Activated T-helper 1 cell treated with anti-CD3 and anti-CD28 coated beads, Interleukin-12 subunit alpha, Interleukin-12 subunit beta, Interleukin-2, Interleukin-4 antibody, amounts not matched to agents 30 ng/mL and 10 ng/mL and 1 ng/mL, durations not matched to agents 14 hours and 24 hours and 36 hours (primary cell): ENCODE results near the gene SAMD4A. TPM values are rescaled to one million over a fixed set of nuclear protein-coding genes. Genes with fewer than 3 reads are reported as not detected.

Experiments
- DNase-seq: peaks from one replicate; pipeline ENCODE4 v3.0.0; 2021; ENCODE audit warnings: low spot score
- H3K27ac Mint-ChIP-seq: one replicate; pipeline ENCODE4 v1.8.0; 2021; ENCODE audit warnings: mild to moderate bottlenecking, mixed read lengths
- H3K27me3 Mint-ChIP-seq: one replicate; pipeline ENCODE4 v1.8.0; 2022; ENCODE audit warnings: mild to moderate bottlenecking, moderate library complexity, mixed read lengths; ENCODE audit not compliant: insufficient read depth
- H3K36me3 Mint-ChIP-seq: one replicate; pipeline ENCODE4 v1.8.0; 2021; ENCODE audit warnings: low read depth, mixed read lengths
- H3K4me1 Mint-ChIP-seq: one replicate; pipeline ENCODE4 v1.8.0; 2021; ENCODE audit warnings: low read depth, mixed read lengths
- H3K4me3 Mint-ChIP-seq: one replicate; pipeline ENCODE4 v1.8.0; 2021; ENCODE audit warnings: mild to moderate bottlenecking, moderate library complexity, mixed read lengths
- H3K9me3 Mint-ChIP-seq: one replicate; pipeline ENCODE4 v1.8.0; 2021; ENCODE audit warnings: mixed read lengths
- intact Hi-C: fragments of 100-400 bp; cut with micrococcal nuclease; formaldehyde crosslinking; loops from one replicate; pipeline ENCODE4 v1.15.1; 2024
- total RNA-seq: library from RNA; stranded (reverse); gene quantifications from 2 replicates; pipeline ENCODE4 v1.2.3, GENCODE V29; 2022

SAMD4A gene
- total RNA-seq, 1 donor from 2014 or later: 1.8 TPM

DNA sequence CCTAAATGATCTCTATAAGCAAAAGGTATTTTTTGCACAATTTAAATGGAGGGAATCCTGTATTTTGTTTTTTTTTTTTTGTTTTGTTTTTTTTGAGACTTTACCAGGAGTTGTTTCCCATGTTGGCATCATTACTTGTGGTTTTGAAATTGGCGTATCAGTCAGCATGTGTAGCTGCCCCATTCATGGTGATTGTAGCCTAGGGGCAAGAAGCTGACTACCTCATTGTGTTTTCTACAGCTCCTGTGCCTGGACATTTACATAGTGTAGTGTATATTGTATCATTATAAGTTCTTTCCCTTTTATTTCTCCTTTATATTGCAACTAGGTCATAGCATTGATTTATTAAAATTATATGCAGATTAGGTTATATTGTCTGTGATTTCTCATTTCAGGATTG lies 24.5 kb downstream of the SAMD4A start:
- Mint-ChIP-seq H3K36me3 (no peaks in the 10 kb centered on the region), H3K9me3 (no peaks in the 10 kb centered on the region), H3K27me3 (peaks cover 29% of the 10 kb centered on the region), H3K27ac (no peak overlapping the region), H3K4me3 (no peak overlapping the region), H3K4me1 (peaks cover 10% of the 10 kb centered on the region)
- no peak for DNase-seq
- intact Hi-C loops: no loop called here

DNA sequence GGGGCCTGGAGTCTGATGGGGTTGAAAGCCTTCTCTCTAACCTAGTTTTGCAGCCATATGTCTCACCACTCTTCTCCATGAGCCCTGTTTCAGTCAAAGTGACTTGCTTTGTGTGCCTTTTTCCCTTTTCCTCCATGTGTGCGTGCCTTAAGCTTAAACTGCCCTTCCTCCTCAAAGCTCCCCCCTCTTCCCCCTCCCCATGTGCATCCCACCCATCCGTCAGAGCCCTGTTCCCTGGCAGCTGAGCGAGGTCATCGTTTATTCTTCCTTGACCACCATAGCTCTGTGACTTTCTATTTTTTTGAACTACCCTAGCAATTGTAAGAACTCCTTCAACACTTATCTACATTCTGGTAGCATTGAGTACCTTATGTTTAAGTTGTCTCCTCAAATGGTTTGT lies 24.9 kb downstream of the SAMD4A start:
- Mint-ChIP-seq H3K36me3 (no peaks in the 10 kb centered on the region), H3K9me3 (no peaks in the 10 kb centered on the region), H3K27me3 (peaks cover 26% of the 10 kb centered on the region), H3K27ac (no peak overlapping the region), H3K4me1 (peaks cover 10% of the 10 kb centered on the region), H3K4me3 (no peak overlapping the region)
- no peak for DNase-seq
- intact Hi-C loops: no loop called here

DNA sequence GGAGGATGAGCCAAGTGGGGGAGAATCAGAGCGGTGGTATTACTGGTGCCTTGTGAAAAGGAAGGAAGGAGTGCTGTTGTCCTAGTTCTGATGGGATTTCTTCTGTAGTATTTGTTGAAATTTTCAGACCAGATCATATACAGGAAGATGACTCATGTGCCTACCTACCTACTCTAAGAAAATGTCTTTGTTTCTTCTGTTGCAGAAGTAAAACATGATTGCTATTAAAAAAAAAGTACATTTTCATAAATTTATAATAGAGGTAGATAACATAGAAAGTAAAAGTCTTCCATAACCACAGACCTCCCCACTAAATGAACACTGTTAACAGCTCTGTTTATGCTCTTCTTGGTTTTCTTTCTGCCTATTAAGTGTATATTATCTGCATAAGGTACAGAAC lies 26.9 kb downstream of the SAMD4A start:
- DNase-seq: no peak
- peaks cover 19% of the 10 kb centered on the region for H3K27me3 Mint-ChIP-seq
- no peaks in the 10 kb centered on the region for H3K36me3 Mint-ChIP-seq
- H3K9me3 Mint-ChIP-seq: no peaks in the 10 kb centered on the region
- no peak overlapping the region for H3K4me3 Mint-ChIP-seq
- H3K4me1 Mint-ChIP-seq: peaks cover 10% of the 10 kb centered on the region
- H3K27ac Mint-ChIP-seq: no peak overlapping the region
- intact Hi-C loops: no loop called here

DNA sequence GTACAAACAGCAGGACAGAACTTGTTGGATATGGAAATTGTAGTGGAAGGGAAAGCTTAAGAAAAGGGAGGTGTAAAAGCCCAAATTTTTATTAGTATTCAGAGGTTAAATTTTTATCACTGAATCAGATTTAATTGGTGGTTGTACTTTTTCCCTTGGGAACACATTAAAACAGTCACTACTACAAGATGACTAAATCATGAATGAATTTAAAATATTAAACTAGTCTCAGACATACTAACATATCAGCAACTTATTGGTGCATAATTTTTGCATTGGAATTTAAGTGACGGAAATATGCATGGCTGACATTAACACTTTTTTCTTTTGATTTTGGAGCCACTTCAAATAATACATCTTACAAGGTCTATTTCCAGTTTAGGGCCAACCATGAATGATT lies 27.6 kb downstream of the SAMD4A start:
- H3K4me3 Mint-ChIP-seq: no peak overlapping the region
- H3K4me1 Mint-ChIP-seq: peaks cover 10% of the 10 kb centered on the region
- no peak for DNase-seq
- H3K36me3 Mint-ChIP-seq: no peaks in the 10 kb centered on the region
- H3K27me3 Mint-ChIP-seq: peaks cover 18% of the 10 kb centered on the region
- H3K9me3 Mint-ChIP-seq: no peaks in the 10 kb centered on the region
- no peak overlapping the region for H3K27ac Mint-ChIP-seq
- intact Hi-C loops: no loop called here

DNA sequence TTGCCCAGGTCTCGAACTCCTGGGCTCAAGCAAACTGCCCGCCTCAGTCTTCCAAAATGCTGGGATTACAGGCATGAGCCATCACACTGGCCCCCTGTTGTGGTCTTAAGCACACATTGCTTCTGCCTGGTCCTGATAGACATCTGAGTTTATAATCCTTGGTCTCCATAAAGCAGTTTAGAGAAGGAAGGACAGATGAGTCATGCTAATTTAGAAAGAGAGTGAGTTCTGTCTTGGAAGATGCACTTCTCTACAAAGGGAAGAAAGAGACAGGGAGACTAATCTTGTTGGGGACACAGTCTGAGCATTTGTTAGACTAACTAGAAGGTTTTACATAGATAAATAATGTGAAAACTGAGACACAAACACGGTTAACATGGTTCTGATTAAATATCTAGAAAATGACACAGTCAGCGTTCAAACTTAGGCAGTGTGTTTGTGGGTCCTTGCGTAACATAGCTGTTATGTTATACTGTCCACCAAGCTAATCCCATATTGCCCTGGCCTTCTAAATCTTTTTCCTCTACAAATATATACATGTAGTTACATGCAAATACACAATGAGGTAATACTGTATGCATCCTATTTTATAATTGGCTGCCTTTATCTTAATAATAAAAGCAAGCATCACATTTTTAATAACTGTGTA lies 31.0 kb downstream of the SAMD4A start:
- intact Hi-C loops: no loop called here
- Mint-ChIP-seq H3K4me1 (peaks cover 10% of the 10 kb centered on the region), H3K36me3 (no peaks in the 10 kb centered on the region), H3K27me3 (peaks cover 11% of the 10 kb centered on the region), H3K27ac (no peak overlapping the region), H3K4me3 (no peak overlapping the region), H3K9me3 (no peaks in the 10 kb centered on the region)
- no peak for DNase-seq

DNA sequence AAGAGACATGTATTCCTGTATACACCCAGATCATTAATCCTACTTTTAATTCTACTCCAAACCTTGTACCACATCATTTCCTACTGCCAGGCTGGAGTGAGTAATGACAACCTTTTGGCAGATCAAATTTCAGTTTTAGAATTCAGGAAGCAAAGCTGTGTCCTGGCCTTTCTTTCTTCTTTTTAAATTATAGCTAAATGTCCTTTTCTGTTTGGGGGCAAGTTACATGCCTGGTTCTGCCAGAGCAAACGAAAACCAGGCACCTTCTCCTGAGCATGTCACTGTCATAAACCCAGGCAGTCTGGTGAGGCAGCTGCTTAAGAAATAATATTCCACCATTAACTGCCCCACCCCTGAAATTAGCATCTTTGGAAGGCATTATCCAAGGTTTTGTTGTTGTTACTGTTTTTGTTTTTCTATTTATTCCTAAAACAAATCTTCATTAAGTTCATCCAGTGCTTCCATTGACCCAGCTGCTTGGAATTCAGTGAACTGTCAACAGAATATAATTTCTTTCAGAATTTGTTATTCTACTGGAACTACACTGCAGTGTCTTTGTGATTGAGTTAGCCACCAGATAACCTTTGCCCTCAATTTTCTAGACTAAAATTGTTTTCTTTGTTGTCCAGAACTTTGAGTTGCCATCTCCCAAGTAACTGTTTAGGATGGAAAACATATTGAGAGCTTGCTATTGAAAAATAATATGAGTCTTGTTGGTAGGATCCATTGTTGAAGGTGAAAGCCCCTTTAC lies 33.2 kb downstream of the SAMD4A start:
- Mint-ChIP-seq H3K27ac (no peak overlapping the region), H3K27me3 (peaks cover 11% of the 10 kb centered on the region), H3K9me3 (no peaks in the 10 kb centered on the region), H3K36me3 (no peaks in the 10 kb centered on the region), H3K4me3 (no peak overlapping the region), H3K4me1 (no peaks in the 10 kb centered on the region)
- intact Hi-C loops: no loop called here
- DNase-seq: no peak

DNA sequence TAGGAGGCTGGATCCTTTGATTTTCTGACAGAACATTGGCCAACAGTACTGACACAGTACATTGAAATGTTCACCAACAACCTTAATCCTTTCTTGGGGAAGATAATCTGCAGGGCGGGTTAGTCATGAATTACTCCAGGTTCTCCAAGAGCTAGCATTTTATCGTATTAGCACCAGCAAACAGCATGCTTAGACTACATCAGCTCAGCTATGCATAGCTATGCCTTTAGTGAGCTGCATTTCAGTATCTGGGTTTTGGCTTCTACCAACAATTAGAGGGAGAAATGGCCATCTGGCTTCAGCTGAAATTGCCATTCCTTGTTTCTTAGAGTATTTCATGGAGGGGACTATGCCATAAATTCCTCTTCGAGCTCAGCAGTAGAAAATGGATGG lies 33.8 kb downstream of the SAMD4A start:
- H3K27me3 Mint-ChIP-seq: peaks cover 11% of the 10 kb centered on the region
- H3K9me3 Mint-ChIP-seq: no peaks in the 10 kb centered on the region
- no peak overlapping the region for H3K4me3 Mint-ChIP-seq
- no peak overlapping the region for H3K27ac Mint-ChIP-seq
- no peaks in the 10 kb centered on the region for H3K36me3 Mint-ChIP-seq
- intact Hi-C loops: no loop called here
- no peak for DNase-seq
- H3K4me1 Mint-ChIP-seq: no peaks in the 10 kb centered on the region

DNA sequence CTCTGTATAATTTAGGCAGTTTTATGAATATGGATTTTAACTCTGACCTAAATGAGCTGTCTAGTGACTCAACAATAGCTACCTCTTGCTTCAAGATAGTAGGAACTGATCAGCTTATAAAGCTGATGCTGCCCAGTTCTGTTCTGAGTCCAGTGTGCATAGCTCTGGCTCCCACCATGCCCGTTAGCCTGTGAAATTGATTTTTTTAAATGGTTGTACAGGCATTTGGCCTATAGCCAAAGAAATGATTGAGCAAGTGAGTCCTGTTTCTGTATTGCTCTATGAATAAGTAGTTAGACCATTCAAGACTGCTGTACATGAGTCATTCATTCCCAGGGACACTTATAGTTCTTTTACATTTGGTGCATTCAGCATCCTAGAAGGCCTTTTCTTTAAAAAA lies 36.4 kb downstream of the SAMD4A start:
- Mint-ChIP-seq H3K36me3 (no peaks in the 10 kb centered on the region), H3K4me1 (no peaks in the 10 kb centered on the region), H3K4me3 (no peak overlapping the region), H3K9me3 (no peaks in the 10 kb centered on the region), H3K27ac (no peak overlapping the region), H3K27me3 (peaks cover 6% of the 10 kb centered on the region)
- intact Hi-C loops: no loop called here
- no peak for DNase-seq

DNA sequence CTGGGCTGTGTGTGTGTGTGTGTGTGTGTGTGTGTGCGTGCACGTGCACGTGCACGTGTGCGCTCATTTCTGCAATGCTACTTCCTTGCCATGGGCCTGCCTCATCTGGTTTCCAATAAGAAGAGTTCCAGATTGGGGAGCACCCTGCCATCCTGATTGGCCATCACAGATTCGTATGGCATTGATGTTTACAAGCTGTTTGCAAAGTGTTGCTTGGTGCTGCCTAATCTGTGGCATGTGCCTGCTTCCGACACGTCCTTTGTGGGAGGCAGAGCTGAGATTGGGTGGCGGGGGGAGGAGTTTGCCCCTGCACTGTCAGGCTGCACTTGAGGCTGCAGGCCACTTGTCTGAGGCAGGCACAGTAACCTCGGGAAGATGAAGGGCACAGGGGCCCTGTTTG lies 39.2 kb downstream of the SAMD4A start:
- Mint-ChIP-seq H3K4me1 (no peaks in the 10 kb centered on the region), H3K4me3 (no peak overlapping the region), H3K27me3 (peaks cover 8% of the 10 kb centered on the region), H3K9me3 (no peaks in the 10 kb centered on the region), H3K36me3 (no peaks in the 10 kb centered on the region), H3K27ac (no peak overlapping the region)
- DNase-seq: no peak
- intact Hi-C loops: no loop called here

DNA sequence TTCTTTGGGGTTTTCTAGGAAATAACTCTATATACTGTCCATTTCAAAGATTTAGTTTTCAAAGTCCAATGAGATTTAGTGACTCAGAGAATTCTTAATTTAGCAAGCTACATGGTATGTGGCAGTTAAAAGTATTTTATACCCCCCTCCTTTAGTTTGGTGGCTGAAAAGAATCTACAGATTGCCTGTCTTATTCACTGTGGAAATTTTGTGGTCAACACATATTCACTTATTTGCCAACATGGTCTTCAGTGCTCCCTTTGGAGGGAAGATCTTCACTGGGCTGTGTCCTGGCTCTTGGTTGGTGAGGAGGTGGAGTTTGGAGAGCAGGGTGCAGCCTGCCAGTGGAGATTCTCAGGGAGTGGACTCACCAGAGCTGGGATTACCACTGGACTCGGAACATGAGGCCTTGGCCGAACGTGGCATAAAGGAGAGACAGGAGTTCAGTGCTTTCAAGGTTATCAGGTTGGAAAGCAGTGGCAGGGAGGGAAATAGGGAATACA lies 39.8 kb downstream of the SAMD4A start:
- DNase-seq: no peak
- Mint-ChIP-seq H3K27ac (no peak overlapping the region), H3K4me1 (no peaks in the 10 kb centered on the region), H3K27me3 (peaks cover 11% of the 10 kb centered on the region), H3K9me3 (no peaks in the 10 kb centered on the region), H3K36me3 (no peaks in the 10 kb centered on the region), H3K4me3 (no peak overlapping the region)
- intact Hi-C loops: no loop called here

DNA sequence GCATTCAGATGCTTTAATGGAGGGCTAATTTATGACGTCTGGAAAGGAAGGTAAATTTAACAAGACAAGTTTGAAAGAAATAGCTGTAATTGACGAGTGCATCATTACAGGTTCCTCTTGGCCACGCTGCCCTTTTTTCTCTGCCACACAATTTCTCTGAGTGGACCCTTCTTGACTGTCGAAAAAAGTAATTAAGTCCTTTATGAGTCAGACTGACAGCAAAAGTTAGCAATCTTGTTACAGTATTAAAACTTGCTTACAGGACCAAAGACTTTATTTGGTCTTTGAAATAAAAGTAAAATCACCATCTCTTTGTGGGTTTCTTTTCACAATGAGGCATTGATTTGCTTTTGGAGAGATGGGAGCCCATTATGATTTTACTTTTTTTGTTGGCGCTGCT lies 42.6 kb downstream of the SAMD4A start:
- H3K4me1 Mint-ChIP-seq: no peaks in the 10 kb centered on the region
- no peaks in the 10 kb centered on the region for H3K9me3 Mint-ChIP-seq
- H3K27me3 Mint-ChIP-seq: peaks cover 18% of the 10 kb centered on the region

DNA sequence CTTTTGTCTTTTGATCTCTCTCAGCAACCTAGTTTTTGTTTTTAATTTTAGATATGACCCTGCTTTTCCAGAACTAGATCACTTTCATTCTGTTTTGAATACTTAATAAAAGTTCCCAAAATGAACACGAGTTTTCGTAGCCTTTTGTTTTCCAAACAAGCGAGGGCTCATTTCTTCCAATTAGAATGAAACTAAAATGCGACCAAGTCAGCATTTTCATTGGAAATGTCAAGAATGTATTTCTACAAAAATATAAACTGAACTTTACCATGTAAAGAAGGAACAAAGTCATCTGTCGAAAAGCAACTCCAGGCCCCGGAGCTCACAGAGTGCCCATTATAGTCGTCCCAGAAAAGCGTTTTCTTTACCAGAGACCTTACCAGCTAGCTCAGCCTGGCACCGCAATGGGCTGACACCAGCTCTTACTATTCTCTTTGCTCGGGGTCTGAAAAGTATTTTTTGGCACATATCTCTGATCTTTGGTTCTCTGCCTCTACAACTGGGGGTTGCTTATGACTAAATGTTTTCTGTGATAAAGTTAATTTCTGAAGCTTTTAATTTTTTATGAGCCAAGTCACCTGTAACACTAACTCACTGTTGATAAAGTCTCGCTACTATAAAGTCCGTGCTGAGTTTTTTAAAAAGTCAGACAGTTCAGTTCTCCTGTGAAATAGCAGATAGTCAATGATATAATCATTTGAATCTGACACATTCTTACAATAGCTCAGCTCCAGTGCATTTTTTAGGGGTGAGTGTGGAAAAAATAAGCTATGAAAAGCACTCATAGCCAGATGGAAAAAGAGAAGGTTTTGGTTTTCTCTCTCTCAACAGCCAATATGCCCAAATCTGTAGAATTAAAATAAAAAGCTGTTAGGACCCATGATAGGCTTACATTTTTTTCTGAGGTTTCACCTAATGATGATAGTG lies 43.4 kb downstream of the SAMD4A start:
- Mint-ChIP-seq H3K9me3 (no peaks in the 10 kb centered on the region), H3K4me3 (no peak overlapping the region), H3K4me1 (no peaks in the 10 kb centered on the region), H3K36me3 (no peaks in the 10 kb centered on the region), H3K27ac (no peak overlapping the region), H3K27me3 (peaks cover 18% of the 10 kb centered on the region)
- intact Hi-C loops: no loop called here
- DNase-seq: no peak

More for the DNA sequence above, 42.6 kb downstream of the SAMD4A start:
- H3K4me3 Mint-ChIP-seq: no peak overlapping the region
- intact Hi-C loops: no loop called here
- no peak overlapping the region for H3K27ac Mint-ChIP-seq
- no peaks in the 10 kb centered on the region for H3K36me3 Mint-ChIP-seq
- DNase-seq: no peak

DNA sequence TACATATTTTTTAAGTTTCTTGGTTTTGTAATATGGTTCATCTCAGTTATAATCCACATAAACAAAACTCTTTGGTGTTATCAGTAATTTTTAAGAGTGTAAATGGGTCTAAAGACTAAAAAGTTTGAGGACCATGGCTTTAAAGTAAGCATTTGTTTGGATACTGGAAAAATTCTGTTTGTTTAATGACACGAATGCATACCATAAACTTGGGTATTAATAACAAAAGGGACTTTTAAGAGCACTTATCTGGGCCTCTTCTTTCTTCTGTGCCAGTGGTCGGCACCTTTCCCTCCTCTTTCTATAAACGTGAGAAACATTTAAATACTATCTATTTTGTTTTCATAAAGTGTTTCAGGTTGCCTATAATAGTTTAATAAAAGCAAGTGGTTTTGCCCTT lies 47.4 kb downstream of the SAMD4A start:
- intact Hi-C loops: no loop called here
- no peaks in the 10 kb centered on the region for H3K4me1 Mint-ChIP-seq

More for the DNA sequence above, 47.4 kb downstream of the SAMD4A start:
- H3K9me3 Mint-ChIP-seq: no peaks in the 10 kb centered on the region
- no peak overlapping the region for H3K4me3 Mint-ChIP-seq
- H3K27ac Mint-ChIP-seq: no peak overlapping the region
- peaks cover 1% of the 10 kb centered on the region for H3K36me3 Mint-ChIP-seq
- H3K27me3 Mint-ChIP-seq: peaks cover 19% of the 10 kb centered on the region
- no peak for DNase-seq
